Endothelial cell of umbilical vein (primary cell): Measurements from ENCODE around the gene SYNM. TPM values are rescaled to one million over a fixed set of nuclear protein-coding genes. Genes with fewer than 3 reads are reported as not detected.
A peak's percentile ranks its signal among the peaks of the same experiment; 100 is the strongest.

ENCODE experiments used
- BruUV-seq: library from RNA; stranded (reverse); fragments of 400-500 nt; replicated peaks from 2 replicates; lab custom pipeline; 2021; lab: Mats Ljungman, UMichigan
- CTCF ChIA-PET: fragments of 300-600, 350-600 bp; sonication (Branson Sonifier 250); formaldehyde crosslinking; loops from one replicate; lab custom pipeline; 2021; ENCODE audit warnings: antibody characterized with exemption, inconsistent platforms; lab: Charles Lee
- POLR2A ChIA-PET: fragments of 300-600, 350-600 bp; sonication (Branson Sonifier 250); formaldehyde crosslinking; loops from one replicate; lab custom pipeline; 2021; ENCODE audit warnings: antibody characterized with exemption, inconsistent platforms; lab: Charles Lee
- DNase-seq: peaks from one replicate; pipeline ENCODE4 v3.0.0-alpha.2; 2011; ENCODE audit warnings: low read depth, low spot score
- FAIRE-seq: peaks from 2 replicates; lab custom pipeline; 2011; peaks lifted over from hg19 to GRCh38; lab: Jason Lieb, UNC
- H2AFZ ChIP-seq: 2 replicates; pipeline ENCODE4 v1.6.0; 2012; ENCODE audit warnings: low read depth, low read length, control low read depth, inconsistent platforms
- H3K27ac ChIP-seq: 2 replicates; pipeline ENCODE4 v1.5.1; 2011; ENCODE audit warnings: low read depth, mild to moderate bottlenecking, control low read depth, low read length, moderate library complexity; ENCODE audit not compliant: insufficient read depth
- H3K27me3 ChIP-seq, 2 experiments: 2 replicates each; pipeline versions ENCODE4 v1.6.0 to v1.6.1; 2011; ENCODE audit warnings: low read length in 2 of 2, mixed read lengths in 1 of 2; ENCODE audit not compliant: control insufficient read depth in 2 of 2, insufficient read depth in 2 of 2
- H3K36me3 ChIP-seq, 2 experiments: 2 replicates in 1 of 2; 3 replicates in 1 of 2; pipeline ENCODE4 v1.5.1; 2011; ENCODE audit warnings: low read length in 2 of 2, mild to moderate bottlenecking in 1 of 2, moderate library complexity in 1 of 2; ENCODE audit not compliant: control insufficient read depth in 2 of 2, insufficient read depth in 2 of 2; ENCODE audit errors: extremely low read depth in 1 of 2
- H3K4me1 ChIP-seq: 3 replicates; pipeline ENCODE4 v1.5.1; 2011; ENCODE audit warnings: mild to moderate bottlenecking, low read length; ENCODE audit not compliant: control insufficient read depth, insufficient read depth; ENCODE audit errors: extremely low read depth
- H3K4me2 ChIP-seq: 2 replicates; pipeline ENCODE4 v1.6.1; 2011; ENCODE audit warnings: low read length, control low read depth, mixed read lengths; ENCODE audit not compliant: insufficient read depth
- H3K4me3 ChIP-seq, 3 experiments: fragments of 200-600 bp in 1 of 3; sonication (generic), shearing (Covaris generic) in 1 of 3; replicated peaks in 1 of 3; 2 replicates each; pipeline ENCODE4 v1.5.1; 2011 to 2016; ENCODE audit warnings: control low read depth in 3 of 3, low read length in 3 of 3, mild to moderate bottlenecking in 2 of 3, inconsistent platforms in 1 of 3, low read depth in 1 of 3, moderate library complexity in 1 of 3; ENCODE audit not compliant: insufficient read depth in 1 of 3
- H3K79me2 ChIP-seq: 2 replicates; pipeline ENCODE4 v1.6.0; 2012; ENCODE audit warnings: low read length, inconsistent platforms; ENCODE audit not compliant: control insufficient read depth, insufficient read depth
- H3K9ac ChIP-seq: replicated peaks from 2 replicates; pipeline ENCODE3; 2011; ENCODE audit warnings: low read length, control low read depth; ENCODE audit not compliant: insufficient read depth; ENCODE audit errors: extremely low read depth
- H3K9me1 ChIP-seq: replicated peaks from 3 replicates; pipeline ENCODE4 v1.6.0; 2011; ENCODE audit warnings: mild to moderate bottlenecking, low read length; ENCODE audit not compliant: control insufficient read depth, insufficient read depth; ENCODE audit errors: extremely low read depth
- H3K9me3 ChIP-seq: replicated peaks from 2 replicates; pipeline ENCODE4 v1.5.1; 2012; ENCODE audit warnings: low read length, inconsistent platforms; ENCODE audit not compliant: control insufficient read depth, insufficient read depth
- H4K20me1 ChIP-seq: replicated peaks from 2 replicates; pipeline ENCODE3; 2011; ENCODE audit warnings: mild to moderate bottlenecking, low read length; ENCODE audit not compliant: control insufficient read depth, insufficient read depth; ENCODE audit errors: extremely low read depth
- EZH2 ChIP-seq: IDR thresholded peaks from 2 replicates; pipeline ENCODE4 v1.6.1; 2012; ENCODE audit warnings: borderline replicate concordance, low read depth, mild to moderate bottlenecking, moderate library complexity, low read length, inconsistent platforms; ENCODE audit not compliant: severe bottlenecking
- JUN ChIP-seq: IDR thresholded peaks from 2 replicates; pipeline ENCODE4 v1.6.1; 2011; ENCODE audit warnings: borderline replicate concordance, low read depth; ENCODE audit not compliant: insufficient read length, insufficient read depth
- MAX ChIP-seq: IDR thresholded peaks from 2 replicates; pipeline ENCODE4 v1.6.1; 2011; ENCODE audit not compliant: insufficient read depth, insufficient read length
- POLR2A ChIP-seq: IDR thresholded peaks from 2 replicates; pipeline ENCODE4 v1.6.1; 2012; ENCODE audit warnings: low read depth, mild to moderate bottlenecking, control low read depth, low read length
- POLR2AphosphoS5 ChIP-seq: IDR thresholded peaks from 2 replicates; pipeline ENCODE4 v1.6.1; 2012; ENCODE audit warnings: low read depth, mild to moderate bottlenecking, control low read depth, low read length, moderate library complexity; ENCODE audit not compliant: insufficient read depth
- dilution Hi-C: fragments of 300-500 bp; cut with MboI; formaldehyde crosslinking; loops from one replicate; pipeline ENCODE4 v1.15.0; 2019; ENCODE audit warnings: low sequenced_read_pairs; ENCODE audit not compliant: extremely low pct_ligation_motif_present
- intact Hi-C: fragments of 100-400 bp; cut with micrococcal nuclease; formaldehyde crosslinking; loops from one replicate; pipeline ENCODE4 v1.10.0; 2022
- polyA plus RNA-seq, 4 experiments: library from polyadenylated mRNA; depleted of rRNA in 3 of 4; stranded (reverse) in 3 of 4; unstranded in 1 of 4; fragments of >200 nt; gene quantifications; 2 replicates each; pipeline versions ENCODE4 v1.2.1 to v1.2.3, GENCODE V29; 2011 to 2012; ENCODE audit warnings: missing spikeins in 1 of 4
- total RNA-seq: library from RNA; stranded (reverse); gene quantifications from 2 replicates; pipeline ENCODE4 v1.2.3, GENCODE V29; 2021

Gene SYNM
- total and polyA plus RNA-seq, 2 donors (not counting 3 experiments of a cell fraction or from before 2014, with no cell fraction given) = 3.7 to 10.2 TPM

GRCh38 chr15:99122831-99123712 lies 18.2 kb downstream of the SYNM start:
- Histone ChIP-seq H3K4me3 (peak overlapping the region in 1 of 3 experiments; percentile 9), H4K20me1 (no peaks in the 10 kb centered on the region), H3K79me2 (no peaks in the 10 kb centered on the region), H3K27ac (peak overlapping the region; percentile 88), H3K4me1 (peaks cover 30% of the 10 kb centered on the region), H3K27me3 (no peaks in the 10 kb centered on the region), H3K9ac (peak overlapping the region; percentile 72), H3K36me3 (no peaks in the 10 kb centered on the region), H3K9me3 (no peaks in the 10 kb centered on the region), H3K4me2 (peak overlapping the region; percentile 13), H3K9me1 (no peaks in the 10 kb centered on the region), H2AFZ (peak overlapping the region; percentile 2)
- TF ChIP-seq POLR2A (no peak), JUN (no peak), EZH2 (no peak), MAX (no peak), POLR2AphosphoS5 (no peak)
- FAIRE-seq (no peak), DNase-seq (peak; percentile 26)
- TSS peak; percentile 51 for BruUV-seq
- dilution Hi-C loops = no loop called here
- intact Hi-C loops = loop anchor here (1.0 to 5.0 kb wide), 5 partner anchors 18 to 444 kb away; partner anchors contain the start of genes MEF2A and SYNM
- ChIA-PET CTCF (interaction anchor here (0.6 to 2.2 kb wide), 6 partner anchors 10 to 91 kb away, joined by 3 to 35 read pairs (median 10); partner anchors contain the start of gene SYNM), POLR2A (interaction anchor here (1.5 kb wide), 1 partner anchor 18 kb away, joined by 4 read pairs; no protein-coding TSS in a partner anchor)
